NCI-H1436 (cell line): ENCODE data around the gene SLC16A2.
A peak's percentile ranks its signal among the peaks of the same experiment; 100 is the strongest.
"Not testable (repeated sequence)": the region's sequence is repeated elsewhere in the genome, so short reads cannot be mapped to it uniquely, and the experiment has no call there.

ENCODE experiments used
- DNase-seq: peaks from one replicate; lab custom pipeline; 2025; lab: John Stamatoyannopoulos, UW

Gene SLC16A2

GRCh38 chrX:74446876-74447275 is 25.6 kb downstream of the SLC16A2 start:
- no peak for DNase-seq

GRCh38 chrX:74448669-74449068 is 27.4 kb downstream of the SLC16A2 start:
- DNase-seq: no peak

- DNase-seq: no peak
Observed at GRCh38 chrX:74449322-74449936, 28.1 kb downstream of the SLC16A2 start.

- no peak for DNase-seq
Observed at GRCh38 chrX:74449937-74450330, 28.6 kb downstream of the SLC16A2 start.

- DNase-seq: no peak
Observed at GRCh38 chrX:74450803-74451449, 29.6 kb downstream of the SLC16A2 start.

- DNase-seq: no peak
Observed at GRCh38 chrX:74451450-74452198, 30.3 kb downstream of the SLC16A2 start.

- no peak for DNase-seq
Observed at GRCh38 chrX:74452199-74452481, 30.8 kb downstream of the SLC16A2 start.

- no peak for DNase-seq
Observed at GRCh38 chrX:74453178-74453577, 31.9 kb downstream of the SLC16A2 start.

GRCh38 chrX:74454233-74454632 is 32.9 kb downstream of the SLC16A2 start:
- DNase-seq: not testable (repeated sequence)

- DNase-seq: no peak
Observed at GRCh38 chrX:74458736-74459135, 37.4 kb downstream of the SLC16A2 start.

- DNase-seq: no peak
Observed at GRCh38 chrX:74461384-74461783, 40.1 kb downstream of the SLC16A2 start.

GRCh38 chrX:74464722-74465121 is 43.4 kb downstream of the SLC16A2 start:
- no peak for DNase-seq

- no peak for DNase-seq
Observed at GRCh38 chrX:74465424-74465823, 44.1 kb downstream of the SLC16A2 start.

- no peak for DNase-seq
Observed at GRCh38 chrX:74467656-74468055, 46.4 kb downstream of the SLC16A2 start.

- DNase-seq: not testable (repeated sequence)
Observed at GRCh38 chrX:74473116-74473515, 51.8 kb downstream of the SLC16A2 start.

GRCh38 chrX:74490247-74490646 is 69.0 kb downstream of the SLC16A2 start:
- no peak for DNase-seq

GRCh38 chrX:74492720-74493201 is 71.5 kb downstream of the SLC16A2 start:
- peak; percentile 42 for DNase-seq

GRCh38 chrX:74493806-74494205 is 72.5 kb downstream of the SLC16A2 start:
- DNase-seq: no peak

GRCh38 chrX:74498924-74499323 is 77.6 kb downstream of the SLC16A2 start:
- DNase-seq: no peak

GRCh38 chrX:74500067-74500466 is 78.8 kb downstream of the SLC16A2 start:
- no peak for DNase-seq

GRCh38 chrX:74500555-74500954 is 79.3 kb downstream of the SLC16A2 start:
- no peak for DNase-seq

- DNase-seq: peak; percentile 4
Observed at GRCh38 chrX:74505437-74505836, 84.1 kb downstream of the SLC16A2 start.
